ENCODE results near the gene ALPK3.

The ALPK3 gene

GRCh38 chr15:84879088-84879780, 62.1 kb downstream of the ALPK3 start:
- DNase-seq: no peak

GRCh38 chr15:84880007-84880406, 62.9 kb downstream of the ALPK3 start:
- DNase-seq: no peak

- DNase-seq: no peak
These were observed 63.8 kb downstream of the ALPK3 start for GRCh38 chr15:84880822-84881519.

GRCh38 chr15:84881520-84881830, 64.3 kb downstream of the ALPK3 start:
- no peak for DNase-seq

- DNase-seq: no peak
These were observed 66.3 kb downstream of the ALPK3 start for GRCh38 chr15:84883466-84883865.

- no peak for DNase-seq
These were observed 67.0 kb downstream of the ALPK3 start, which contains the start of gene SLC28A1 for GRCh38 chr15:84883916-84884781. Gene SLC28A1 (plus strand): TSS chr15:84884662. CDS start chr15:84887761, 3,099 bp downstream.

- DNase-seq: no peak
These were observed 68.6 kb downstream of the ALPK3 start for GRCh38 chr15:84885801-84886200.

- DNase-seq: no peak
These were observed 69.2 kb downstream of the ALPK3 start for GRCh38 chr15:84886211-84886983.

- DNase-seq: no peak
These were observed 69.8 kb downstream of the ALPK3 start for GRCh38 chr15:84886984-84887299.

- no peak for DNase-seq
These were observed 70.8 kb downstream of the ALPK3 start for GRCh38 chr15:84887938-84888337.

- no peak for DNase-seq
These were observed 71.5 kb downstream of the ALPK3 start for GRCh38 chr15:84888639-84889038.

GRCh38 chr15:84889313-84889990, 72.3 kb downstream of the ALPK3 start:
- no peak for DNase-seq

- DNase-seq: no peak
These were observed 73.0 kb downstream of the ALPK3 start for GRCh38 chr15:84889991-84890669.

- DNase-seq: no peak
These were observed 73.6 kb downstream of the ALPK3 start for GRCh38 chr15:84890670-84891162.

GRCh38 chr15:84891339-84891738, 74.2 kb downstream of the ALPK3 start:
- no peak for DNase-seq

GRCh38 chr15:84892786-84893307, 75.7 kb downstream of the ALPK3 start:
- no peak for DNase-seq

GRCh38 chr15:84893607-84894006, 76.5 kb downstream of the ALPK3 start:
- no peak for DNase-seq

- no peak for DNase-seq
These were observed 77.7 kb downstream of the ALPK3 start for GRCh38 chr15:84894736-84895425.

GRCh38 chr15:84898761-84899160, 81.6 kb downstream of the ALPK3 start:
- no peak for DNase-seq

GRCh38 chr15:84899750-84900149, 82.6 kb downstream of the ALPK3 start:
- DNase-seq: no peak

GRCh38 chr15:84901540-84901939, 84.4 kb downstream of the ALPK3 start:
- DNase-seq: no peak
